Activated T-cell treated with anti-CD3 and anti-CD28 coated beads, Interleukin-2, amount 50 U/mL, for 24 hours (primary cell): ENCODE data around the gene USP6.
"Not testable (repeated sequence)": the region's sequence is repeated elsewhere in the genome, so short reads cannot be mapped to it uniquely, and the experiment has no call there.

Experiments
- DNase-seq: peaks from one replicate; pipeline ENCODE4 v3.0.0-alpha.2; 2020
- H3K27ac Mint-ChIP-seq: 2 replicates; pipeline ENCODE4 v1.8.0; 2020; ENCODE audit warnings: mild to moderate bottlenecking, mixed read lengths
- H3K27me3 Mint-ChIP-seq: 2 replicates; pipeline ENCODE4 v1.8.0; 2020; ENCODE audit warnings: mixed read lengths
- H3K36me3 Mint-ChIP-seq: 2 replicates; pipeline ENCODE4 v1.8.0; 2020; ENCODE audit warnings: low read depth, mixed read lengths
- H3K4me1 Mint-ChIP-seq: 2 replicates; pipeline ENCODE4 v1.8.0; 2020; ENCODE audit warnings: low read depth, mixed read lengths
- H3K4me3 Mint-ChIP-seq: 2 replicates; pipeline ENCODE4 v1.8.0; 2020; ENCODE audit warnings: mild to moderate bottlenecking, moderate library complexity, mixed read lengths
- H3K9me3 Mint-ChIP-seq: 2 replicates; pipeline ENCODE4 v1.8.0; 2020; ENCODE audit warnings: mixed read lengths

The USP6 gene

GRCh38 chr17:5128387-5128786, 12.6 kb downstream of the USP6 start:
- not testable (repeated sequence) for DNase-seq, H3K27ac Mint-ChIP-seq, H3K36me3 Mint-ChIP-seq, H3K9me3 Mint-ChIP-seq, H3K4me1 Mint-ChIP-seq, H3K4me3 Mint-ChIP-seq
- peaks cover 24% of the 10 kb centered on the region for H3K27me3 Mint-ChIP-seq

- Mint-ChIP-seq H3K27me3 (peaks cover 18% of the 10 kb centered on the region), H3K27ac (no peak overlapping the region), H3K4me3 (no peak overlapping the region), H3K36me3 (no peaks in the 10 kb centered on the region), H3K9me3 (no peaks in the 10 kb centered on the region), H3K4me1 (no peaks in the 10 kb centered on the region)
- DNase-seq: no peak
These were observed 13.2 kb downstream of the USP6 start for GRCh38 chr17:5128905-5129535.

GRCh38 chr17:5129770-5130169, 13.9 kb downstream of the USP6 start:
- not testable (repeated sequence) for DNase-seq, H3K9me3 Mint-ChIP-seq, H3K27ac Mint-ChIP-seq, H3K4me3 Mint-ChIP-seq, H3K36me3 Mint-ChIP-seq, H3K4me1 Mint-ChIP-seq
- H3K27me3 Mint-ChIP-seq: peaks cover 11% of the 10 kb centered on the region

- not testable (repeated sequence) for H3K4me3 Mint-ChIP-seq, H3K36me3 Mint-ChIP-seq, DNase-seq, H3K9me3 Mint-ChIP-seq, H3K27me3 Mint-ChIP-seq, H3K27ac Mint-ChIP-seq, H3K4me1 Mint-ChIP-seq
These were observed 14.4 kb downstream of the USP6 start for GRCh38 chr17:5130261-5130660.

- H3K9me3 Mint-ChIP-seq, H3K27me3 Mint-ChIP-seq, DNase-seq, H3K4me3 Mint-ChIP-seq, H3K4me1 Mint-ChIP-seq, H3K36me3 Mint-ChIP-seq, H3K27ac Mint-ChIP-seq: not testable (repeated sequence)
These were observed 14.9 kb downstream of the USP6 start for GRCh38 chr17:5130687-5131086.

GRCh38 chr17:5131146-5131715, 15.4 kb downstream of the USP6 start:
- Mint-ChIP-seq H3K9me3 (no peaks in the 10 kb centered on the region), H3K4me1 (no peaks in the 10 kb centered on the region), H3K27ac (no peak overlapping the region), H3K36me3 (no peaks in the 10 kb centered on the region), H3K27me3 (peaks cover 6% of the 10 kb centered on the region), H3K4me3 (no peak overlapping the region)
- no peak for DNase-seq

GRCh38 chr17:5131799-5132502, 16.1 kb downstream of the USP6 start:
- H3K36me3 Mint-ChIP-seq, H3K27me3 Mint-ChIP-seq, DNase-seq, H3K27ac Mint-ChIP-seq, H3K4me1 Mint-ChIP-seq, H3K4me3 Mint-ChIP-seq, H3K9me3 Mint-ChIP-seq: not testable (repeated sequence)

GRCh38 chr17:5132503-5133225, 16.8 kb downstream of the USP6 start:
- not testable (repeated sequence) for H3K4me3 Mint-ChIP-seq, H3K27ac Mint-ChIP-seq, H3K4me1 Mint-ChIP-seq, DNase-seq, H3K36me3 Mint-ChIP-seq, H3K9me3 Mint-ChIP-seq, H3K27me3 Mint-ChIP-seq

GRCh38 chr17:5133311-5133710, 17.5 kb downstream of the USP6 start:
- H3K4me3 Mint-ChIP-seq: no peak overlapping the region

GRCh38 chr17:5133961-5134360, 18.1 kb downstream of the USP6 start:
- H3K27ac Mint-ChIP-seq, H3K4me3 Mint-ChIP-seq, H3K36me3 Mint-ChIP-seq, H3K4me1 Mint-ChIP-seq, H3K9me3 Mint-ChIP-seq, H3K27me3 Mint-ChIP-seq, DNase-seq: not testable (repeated sequence)

More at GRCh38 chr17:5133311-5133710, 17.5 kb downstream of the USP6 start:
- H3K9me3 Mint-ChIP-seq: no peaks in the 10 kb centered on the region
- H3K4me1 Mint-ChIP-seq: no peaks in the 10 kb centered on the region
- H3K27me3 Mint-ChIP-seq: no peaks in the 10 kb centered on the region
- no peaks in the 10 kb centered on the region for H3K36me3 Mint-ChIP-seq
- H3K27ac Mint-ChIP-seq: no peak overlapping the region
- DNase-seq: no peak

GRCh38 chr17:5134571-5134970, 18.7 kb downstream of the USP6 start:
- H3K9me3 Mint-ChIP-seq, H3K27me3 Mint-ChIP-seq, DNase-seq, H3K27ac Mint-ChIP-seq, H3K4me1 Mint-ChIP-seq, H3K4me3 Mint-ChIP-seq, H3K36me3 Mint-ChIP-seq: not testable (repeated sequence)

GRCh38 chr17:5135131-5135712, 19.4 kb downstream of the USP6 start:
- H3K27me3 Mint-ChIP-seq, H3K9me3 Mint-ChIP-seq, H3K27ac Mint-ChIP-seq, DNase-seq, H3K36me3 Mint-ChIP-seq, H3K4me1 Mint-ChIP-seq, H3K4me3 Mint-ChIP-seq: not testable (repeated sequence)

GRCh38 chr17:5135726-5136579, 20.1 kb downstream of the USP6 start:
- Mint-ChIP-seq H3K4me3 (no peak overlapping the region), H3K36me3 (no peaks in the 10 kb centered on the region), H3K4me1 (no peaks in the 10 kb centered on the region), H3K27ac (no peak overlapping the region), H3K9me3 (no peaks in the 10 kb centered on the region), H3K27me3 (no peaks in the 10 kb centered on the region)
- DNase-seq: no peak
